SU-DHL-6 (cell line): ENCODE results near the gene KDM5B.

ENCODE experiments used
- H2AFZ ChIP-seq: fragments of 200-600 bp; sonication (generic); 2 replicates; pipeline ENCODE4 v1.6.1; 2014; ENCODE audit warnings: low read depth, mild to moderate bottlenecking, moderate library complexity, mixed read lengths, antibody characterized with exemption, low read length; ENCODE audit not compliant: severe bottlenecking
- H3F3A ChIP-seq: fragments of 200-600 bp; shearing (Covaris generic); 2 replicates; pipeline ENCODE4 v1.6.0; 2016; ENCODE audit warnings: antibody characterized with exemption, mild to moderate bottlenecking; ENCODE audit not compliant: insufficient read depth
- H3K27ac ChIP-seq: fragments of 200-600 bp; sonication (generic); 2 replicates; pipeline ENCODE4 v1.5.1; 2016; ENCODE audit warnings: low read depth, mild to moderate bottlenecking, low read length, moderate library complexity, mixed read lengths
- H3K27me3 ChIP-seq: fragments of 200-600 bp; sonication (generic), shearing (Covaris generic); 2 replicates; pipeline ENCODE4 v1.6.0; 2014; ENCODE audit warnings: mild to moderate bottlenecking, low read length
- H3K36me3 ChIP-seq: fragments of 200-600 bp; sonication (generic); 2 replicates; pipeline ENCODE4 v1.6.1; 2014; ENCODE audit warnings: mild to moderate bottlenecking, low read length, mixed read lengths
- H3K4me2 ChIP-seq: fragments of 300-600, 200-600 bp; shearing (Covaris generic), sonication (generic); 2 replicates; pipeline ENCODE4 v1.6.0; 2014; ENCODE audit warnings: low read length, low read depth, mild to moderate bottlenecking; ENCODE audit not compliant: poor library complexity, severe bottlenecking
- H3K4me3 ChIP-seq: fragments of 200-600 bp; sonication (generic); 2 replicates; pipeline ENCODE4 v1.5.1; 2014; ENCODE audit warnings: antibody characterized with exemption, low read length, mild to moderate bottlenecking, mixed read lengths; ENCODE audit not compliant: insufficient read depth, poor library complexity, severe bottlenecking
- H3K79me2 ChIP-seq: fragments of 200-600 bp; sonication (generic); 2 replicates; pipeline ENCODE4 v1.6.1; 2014; ENCODE audit warnings: mild to moderate bottlenecking, low read length, moderate library complexity; ENCODE audit not compliant: insufficient read depth
- H3K9ac ChIP-seq: fragments of 200-600 bp; sonication (generic); 2 replicates; pipeline ENCODE4 v1.7.0; 2014; ENCODE audit warnings: mild to moderate bottlenecking, low read length
- H3K9me2 ChIP-seq: fragments of 200-600 bp; sonication (generic); replicated peaks from 2 replicates; pipeline ENCODE4 v1.6.1; 2014; ENCODE audit warnings: low read length; ENCODE audit not compliant: insufficient read depth
- H3K9me3 ChIP-seq: fragments of 200-600 bp; sonication (generic); 2 replicates; pipeline ENCODE4 v1.6.1; 2014; ENCODE audit warnings: low read length, mixed read lengths; ENCODE audit not compliant: insufficient read depth
- H4K20me1 ChIP-seq: fragments of 200-600 bp; sonication (generic); 2 replicates; pipeline ENCODE4 v1.6.1; 2014; ENCODE audit warnings: low read depth, mild to moderate bottlenecking, antibody characterized with exemption, low read length, moderate library complexity, mixed read lengths
- EZH2phosphoT487 ChIP-seq: fragments of 200-600 bp; sonication (generic), shearing (Covaris generic); conservative IDR thresholded peaks from 2 replicates; pipeline ENCODE4 v1.6.1; 2018; ENCODE audit warnings: mild to moderate bottlenecking, antibody characterized with exemption, low read length, moderate library complexity, mixed read lengths
- TF ChIP-seq, protein P1 (sequence below): fragments of 200-600 bp; sonication (generic); IDR thresholded peaks from one replicate; pipeline ENCODE4 v1.5.1; 2017; ENCODE audit warnings: antibody characterized with exemption, mild to moderate bottlenecking, low read length, moderate library complexity; ENCODE audit not compliant: insufficient read depth, poor library complexity, severe bottlenecking

Gene KDM5B

GRCh38 chr1:202706851-202707250 lies 101.4 kb downstream of the KDM5B start:
- no peaks in the 10 kb centered on the region for H4K20me1 ChIP-seq
- H3K4me3 ChIP-seq = no peak overlapping the region
- H3K9me3 ChIP-seq = no peaks in the 10 kb centered on the region
- no peaks in the 10 kb centered on the region for H3K36me3 ChIP-seq
- H3K27ac ChIP-seq = no peak overlapping the region
- H3K27me3 ChIP-seq = no peaks in the 10 kb centered on the region
- H3K4me2 ChIP-seq = no peak overlapping the region
- no peak for TF ChIP-seq EZH2phosphoT487
- TF ChIP-seq, protein P1, sequence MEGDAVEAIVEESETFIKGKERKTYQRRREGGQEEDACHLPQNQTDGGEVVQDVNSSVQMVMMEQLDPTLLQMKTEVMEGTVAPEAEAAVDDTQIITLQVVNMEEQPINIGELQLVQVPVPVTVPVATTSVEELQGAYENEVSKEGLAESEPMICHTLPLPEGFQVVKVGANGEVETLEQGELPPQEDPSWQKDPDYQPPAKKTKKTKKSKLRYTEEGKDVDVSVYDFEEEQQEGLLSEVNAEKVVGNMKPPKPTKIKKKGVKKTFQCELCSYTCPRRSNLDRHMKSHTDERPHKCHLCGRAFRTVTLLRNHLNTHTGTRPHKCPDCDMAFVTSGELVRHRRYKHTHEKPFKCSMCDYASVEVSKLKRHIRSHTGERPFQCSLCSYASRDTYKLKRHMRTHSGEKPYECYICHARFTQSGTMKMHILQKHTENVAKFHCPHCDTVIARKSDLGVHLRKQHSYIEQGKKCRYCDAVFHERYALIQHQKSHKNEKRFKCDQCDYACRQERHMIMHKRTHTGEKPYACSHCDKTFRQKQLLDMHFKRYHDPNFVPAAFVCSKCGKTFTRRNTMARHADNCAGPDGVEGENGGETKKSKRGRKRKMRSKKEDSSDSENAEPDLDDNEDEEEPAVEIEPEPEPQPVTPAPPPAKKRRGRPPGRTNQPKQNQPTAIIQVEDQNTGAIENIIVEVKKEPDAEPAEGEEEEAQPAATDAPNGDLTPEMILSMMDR = no peak
- H3K9me2 ChIP-seq = no peaks in the 10 kb centered on the region
- H3F3A ChIP-seq = no peaks in the 10 kb centered on the region
- H2AFZ ChIP-seq = no peak overlapping the region
- no peaks in the 10 kb centered on the region for H3K79me2 ChIP-seq
- H3K9ac ChIP-seq = no peak overlapping the region

DNA sequence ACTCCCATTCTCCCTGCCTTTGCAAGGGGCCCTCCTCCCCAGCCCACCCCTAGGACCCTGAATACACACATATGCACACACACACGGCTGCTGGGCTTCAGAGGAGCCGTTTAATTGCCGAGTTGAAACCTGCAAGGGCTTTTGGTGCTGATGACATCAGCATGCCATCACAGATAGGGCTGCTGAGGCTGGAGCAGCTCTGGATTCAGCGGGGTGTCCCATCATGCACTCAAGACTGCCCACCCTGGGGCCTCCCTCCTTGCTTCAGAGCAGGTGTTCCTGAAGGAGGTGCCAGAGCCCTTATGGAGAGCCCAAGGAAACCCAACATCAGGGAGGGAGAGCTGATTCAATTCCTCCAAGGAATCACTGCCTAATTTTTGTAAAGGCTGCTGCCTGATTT lies 103.6 kb downstream of the KDM5B start:
- no peaks in the 10 kb centered on the region for H4K20me1 ChIP-seq
- TF ChIP-seq, protein P1 = no peak
- TF ChIP-seq EZH2phosphoT487 = no peak
- H3K9me2 ChIP-seq = no peaks in the 10 kb centered on the region
- no peak overlapping the region for H3K9ac ChIP-seq
- H3F3A ChIP-seq = no peaks in the 10 kb centered on the region
- no peak overlapping the region for H2AFZ ChIP-seq
- H3K79me2 ChIP-seq = no peaks in the 10 kb centered on the region
- no peak overlapping the region for H3K27ac ChIP-seq
- H3K4me2 ChIP-seq = no peak overlapping the region
- no peaks in the 10 kb centered on the region for H3K9me3 ChIP-seq
- no peaks in the 10 kb centered on the region for H3K36me3 ChIP-seq
- H3K4me3 ChIP-seq = no peak overlapping the region
- H3K27me3 ChIP-seq = 0 out of 2 replicates have a peak, but pooled peaks cover 3% of the 10 kb centered on the region

DNA sequence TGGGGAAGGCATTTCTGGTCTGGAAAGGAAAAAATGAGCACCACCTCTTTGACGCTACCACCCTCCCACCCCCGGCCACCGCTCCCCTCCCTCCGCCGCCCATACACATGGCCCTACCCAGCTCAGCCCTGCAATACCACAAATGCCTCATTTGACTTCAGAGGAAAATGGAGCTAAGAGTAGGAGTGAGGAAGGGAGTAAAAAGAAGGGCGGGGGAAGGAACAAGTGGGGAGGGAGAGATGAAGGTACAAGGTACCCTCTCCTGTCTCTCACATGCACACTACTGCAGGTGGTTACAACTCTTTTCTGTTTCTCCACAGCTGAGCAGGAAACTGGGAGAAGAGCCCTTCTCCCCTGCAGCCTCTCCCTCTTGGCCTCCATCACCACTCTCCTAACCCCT lies 105.0 kb downstream of the KDM5B start:
- Histone ChIP-seq H3K4me2 (no peak overlapping the region), H4K20me1 (no peaks in the 10 kb centered on the region), H3K9ac (no peak overlapping the region), H3K27ac (no peak overlapping the region), H3K36me3 (no peaks in the 10 kb centered on the region), H3K9me3 (no peaks in the 10 kb centered on the region), H2AFZ (no peak overlapping the region), H3K27me3 (0 out of 2 replicates have a peak, but pooled peaks cover 3% of the 10 kb centered on the region), H3K79me2 (no peaks in the 10 kb centered on the region), H3K4me3 (no peak overlapping the region), H3F3A (no peaks in the 10 kb centered on the region), H3K9me2 (no peaks in the 10 kb centered on the region)
- no peak for TF ChIP-seq EZH2phosphoT487
- TF ChIP-seq, protein P1 = no peak
